Measurements from ENCODE around the gene RNF121. TPM values are rescaled to one million over a fixed set of nuclear protein-coding genes. Genes with fewer than 3 reads are reported as not detected.

RNF121 gene
- total RNA-seq, 2 donors from 2014 or later = 17.9 to 24.4 TPM

DNA sequence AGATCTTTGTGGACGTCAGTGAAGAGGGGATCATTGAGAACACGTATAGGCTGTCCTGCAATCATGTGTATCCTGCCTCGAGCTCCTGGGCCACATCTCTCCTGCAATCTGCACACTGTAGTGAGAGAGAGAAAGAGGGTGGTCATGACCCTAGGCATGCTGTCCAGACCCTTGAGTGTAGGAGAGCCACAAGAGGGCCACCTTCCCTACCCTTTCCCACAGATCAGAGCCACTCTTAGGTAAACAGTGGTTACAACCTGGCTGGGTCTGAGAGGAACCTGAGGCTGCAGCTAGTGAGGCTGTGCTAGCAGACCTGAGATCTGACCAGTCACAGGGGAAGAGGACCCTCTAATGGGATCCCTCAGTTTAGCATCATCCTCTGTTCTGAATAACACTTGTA is 65.9 kb downstream of the RNF121 start:
- Histone ChIP-seq H3K4me3 (no peak overlapping the region), H3K27me3 (no peaks in the 10 kb centered on the region), H3K4me1 (peaks cover 10% of the 10 kb centered on the region), H3K36me3 (replicated peaks in 1 of 2; ENCODE audit: insufficient read depth in 1 of 2, low read depth in 2 of 2) (peaks cover 0 to 4% of the 10 kb centered on the region in 2 donors), H3K9me3 (no peaks in the 10 kb centered on the region), H3K27ac (no peak overlapping the region)
- ATAC-seq = no peak
- intact Hi-C loops (cut with DNase I) = no loop called here
- WGBS, 2 donors = 77 to 78% methylated on average over 3 of the region's 3 CpGs
- DNase-seq = no peak
- TF ChIP-seq POLR2A (IDR thresholded peaks at IDR 0.05) = no peak
- TF ChIP-seq, protein P1, sequence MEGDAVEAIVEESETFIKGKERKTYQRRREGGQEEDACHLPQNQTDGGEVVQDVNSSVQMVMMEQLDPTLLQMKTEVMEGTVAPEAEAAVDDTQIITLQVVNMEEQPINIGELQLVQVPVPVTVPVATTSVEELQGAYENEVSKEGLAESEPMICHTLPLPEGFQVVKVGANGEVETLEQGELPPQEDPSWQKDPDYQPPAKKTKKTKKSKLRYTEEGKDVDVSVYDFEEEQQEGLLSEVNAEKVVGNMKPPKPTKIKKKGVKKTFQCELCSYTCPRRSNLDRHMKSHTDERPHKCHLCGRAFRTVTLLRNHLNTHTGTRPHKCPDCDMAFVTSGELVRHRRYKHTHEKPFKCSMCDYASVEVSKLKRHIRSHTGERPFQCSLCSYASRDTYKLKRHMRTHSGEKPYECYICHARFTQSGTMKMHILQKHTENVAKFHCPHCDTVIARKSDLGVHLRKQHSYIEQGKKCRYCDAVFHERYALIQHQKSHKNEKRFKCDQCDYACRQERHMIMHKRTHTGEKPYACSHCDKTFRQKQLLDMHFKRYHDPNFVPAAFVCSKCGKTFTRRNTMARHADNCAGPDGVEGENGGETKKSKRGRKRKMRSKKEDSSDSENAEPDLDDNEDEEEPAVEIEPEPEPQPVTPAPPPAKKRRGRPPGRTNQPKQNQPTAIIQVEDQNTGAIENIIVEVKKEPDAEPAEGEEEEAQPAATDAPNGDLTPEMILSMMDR (IDR thresholded peaks at IDR 0.05) = no peak

DNA sequence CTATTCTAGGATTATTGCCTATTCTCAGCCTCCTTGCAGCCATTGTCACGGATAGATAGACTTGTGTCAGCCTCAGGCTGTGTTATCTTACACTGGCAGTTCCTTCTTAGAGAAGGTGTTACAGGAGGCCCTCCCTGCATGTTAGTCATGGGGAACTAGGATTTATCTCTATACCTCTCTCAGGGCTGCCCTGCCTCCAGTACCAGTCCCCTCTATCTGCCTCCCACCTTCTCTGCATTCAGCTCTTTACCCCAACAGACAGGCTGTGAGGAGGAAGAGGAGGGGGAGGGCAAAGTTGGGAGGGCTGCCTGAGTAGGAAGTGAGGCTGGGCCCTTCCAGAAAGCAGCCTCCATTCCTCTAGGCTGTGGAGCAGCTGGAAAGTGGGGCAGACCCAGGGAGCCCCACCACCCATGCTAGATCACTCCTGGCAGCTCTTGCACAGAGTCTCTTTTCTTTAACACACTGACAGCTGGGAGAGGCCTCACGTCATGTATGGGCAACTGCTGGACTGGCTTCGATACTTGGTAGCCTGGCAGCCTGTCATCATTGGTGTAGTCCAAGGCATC is 67.0 kb downstream of the RNF121 start:
- H3K27ac ChIP-seq = no peak overlapping the region
- DNase-seq (no peak), ATAC-seq (no peak)
- no peak for TF ChIP-seq POLR2A (IDR thresholded peaks at IDR 0.05)
- TF ChIP-seq, protein P1 (IDR thresholded peaks at IDR 0.05) = no peak
- peaks cover 0 to 2% of the 10 kb centered on the region in 2 donors for H3K36me3 ChIP-seq (replicated peaks in 1 of 2; ENCODE audit: insufficient read depth in 1 of 2, low read depth in 2 of 2)
- intact Hi-C loops (cut with DNase I) = no loop called here
- H3K4me1 ChIP-seq = peaks cover 16% of the 10 kb centered on the region
- no peaks in the 10 kb centered on the region for H3K9me3 ChIP-seq
- H3K27me3 ChIP-seq = no peaks in the 10 kb centered on the region
- no peak overlapping the region for H3K4me3 ChIP-seq
- WGBS, 2 donors = 91 to 100% methylated on average over 1 to 3 of the region's 3 CpGs

DNA sequence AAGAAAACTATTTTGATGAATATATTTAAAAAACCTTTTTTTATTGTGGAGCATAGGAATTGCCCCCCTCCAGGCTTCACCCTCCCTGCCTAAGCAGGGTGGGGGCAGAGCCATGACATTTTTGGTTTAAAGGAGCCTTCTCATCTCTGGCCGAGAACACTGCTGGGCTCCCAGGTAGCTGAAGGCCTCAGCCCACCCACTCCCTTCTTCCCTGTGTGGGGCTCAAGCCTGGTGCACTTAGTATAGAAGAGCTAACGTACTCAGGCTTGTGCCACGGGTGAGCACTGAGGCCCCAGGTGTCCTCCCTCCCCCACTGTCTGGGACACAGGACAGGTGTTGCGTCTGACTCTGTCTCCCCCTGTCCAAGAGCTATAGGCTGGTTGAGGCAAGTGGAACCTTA is 67.7 kb downstream of the RNF121 start:
- DNase-seq (no peak), ATAC-seq (no peak)
- 94 to 97% methylated on average over 4 of the region's 4 CpGs for WGBS, 2 donors
- H3K4me3 ChIP-seq = no peak overlapping the region
- intact Hi-C loops (cut with DNase I) = no loop called here
- TF ChIP-seq POLR2A (IDR thresholded peaks at IDR 0.05) = no peak
- TF ChIP-seq, protein P1 (IDR thresholded peaks at IDR 0.05) = no peak
- H3K9me3 ChIP-seq = no peaks in the 10 kb centered on the region
- peaks cover 16% of the 10 kb centered on the region for H3K4me1 ChIP-seq
- H3K27ac ChIP-seq = no peak overlapping the region
- no peaks in the 10 kb centered on the region for H3K27me3 ChIP-seq
- no peaks in the 10 kb centered on the region for H3K36me3 ChIP-seq (replicated peaks in 1 of 2; ENCODE audit: insufficient read depth in 1 of 2, low read depth in 2 of 2)

DNA sequence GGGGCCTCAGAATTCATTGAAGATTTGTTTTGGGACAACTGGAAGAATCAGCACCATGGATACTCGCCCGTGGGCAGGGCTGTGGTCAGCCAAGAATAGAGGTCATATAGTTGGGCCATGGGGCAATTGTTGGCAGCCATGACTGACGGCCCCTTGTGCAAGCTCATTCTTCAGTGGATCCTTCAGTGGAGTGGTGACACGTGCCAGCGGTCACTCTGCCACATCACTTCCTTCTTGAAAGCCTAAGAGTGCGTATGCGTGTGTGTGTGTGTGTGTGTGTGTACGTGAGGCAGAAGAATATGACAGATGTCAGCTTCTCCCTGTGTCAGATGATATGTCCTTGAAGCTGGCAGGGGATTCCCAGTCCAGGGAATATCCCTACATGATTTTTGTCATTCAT is 68.1 kb downstream of the RNF121 start:
- intact Hi-C loops (cut with DNase I) = no loop called here
- H3K4me1 ChIP-seq = peaks cover 16% of the 10 kb centered on the region
- H3K9me3 ChIP-seq = no peaks in the 10 kb centered on the region
- DNase-seq = peak in 1 of 4 donors; percentile 64
- H3K27me3 ChIP-seq = no peaks in the 10 kb centered on the region
- no peak overlapping the region for H3K4me3 ChIP-seq
- ATAC-seq = no peak
- H3K36me3 ChIP-seq (replicated peaks in 1 of 2; ENCODE audit: insufficient read depth in 1 of 2, low read depth in 2 of 2) = no peaks in the 10 kb centered on the region
- 63 to 74% methylated on average over 4 to 8 of the region's 8 CpGs for WGBS, 2 donors
- H3K27ac ChIP-seq = no peak overlapping the region
- TF ChIP-seq, protein P1 (IDR thresholded peaks at IDR 0.05) = no peak
- no peak for TF ChIP-seq POLR2A (IDR thresholded peaks at IDR 0.05)

DNA sequence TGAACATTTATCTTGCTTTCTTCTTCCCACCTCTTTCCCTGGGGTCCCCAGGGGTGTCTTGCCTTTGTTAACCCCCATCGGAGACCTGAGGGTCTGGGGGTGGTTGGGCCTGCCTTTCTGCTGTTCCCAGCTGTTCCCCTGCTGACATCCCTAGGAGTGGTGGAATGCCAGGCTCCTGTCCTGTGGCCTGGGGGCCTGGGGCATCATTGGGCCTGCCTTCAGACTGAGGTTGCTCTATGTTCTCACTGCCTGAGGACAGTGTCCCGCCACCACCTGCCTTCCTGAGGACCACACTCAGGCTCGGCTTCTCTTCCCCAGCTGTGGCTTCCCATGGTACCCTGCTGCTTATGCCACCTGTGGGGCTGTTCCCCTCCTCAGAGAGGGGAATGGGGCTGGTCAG is 68.7 kb downstream of the RNF121 start:
- no peaks in the 10 kb centered on the region for H3K9me3 ChIP-seq
- intact Hi-C loops (cut with DNase I) = no loop called here
- H3K27me3 ChIP-seq = no peaks in the 10 kb centered on the region
- no peaks in the 10 kb centered on the region for H3K36me3 ChIP-seq (replicated peaks in 1 of 2; ENCODE audit: insufficient read depth in 1 of 2, low read depth in 2 of 2)
- no peak overlapping the region for H3K4me3 ChIP-seq
- H3K4me1 ChIP-seq = peaks cover 16% of the 10 kb centered on the region
- no peak for TF ChIP-seq POLR2A (IDR thresholded peaks at IDR 0.05)
- TF ChIP-seq, protein P1 (IDR thresholded peaks at IDR 0.05) = no peak
- no peak overlapping the region for H3K27ac ChIP-seq
- ATAC-seq (no peak), DNase-seq (no peak)
- 94 to 96% methylated on average over 3 of the region's 3 CpGs for WGBS, 2 donors
